H1 (cell line): ENCODE measurements around the gene GMPPA. TPM values are rescaled to one million over a fixed set of nuclear protein-coding genes. Genes with fewer than 3 reads are reported as not detected.
A peak's percentile ranks its signal among the peaks of the same experiment; 100 is the strongest.

ENCODE experiments used
- CTCF ChIA-PET: fragments of 300-600 bp; sonication (Branson Sonifier 250); formaldehyde crosslinking; loops from one replicate; lab custom pipeline; 2021; ENCODE audit not compliant: partially characterized antibody; lab: Charles Lee
- POLR2A ChIA-PET: fragments of 300-600 bp; sonication (Branson Sonifier 250); formaldehyde crosslinking; loops from one replicate; lab custom pipeline; 2021; ENCODE audit warnings: inconsistent platforms; ENCODE audit not compliant: partially characterized antibody; lab: Charles Lee
- DNase-seq, 2 experiments: peaks; one replicate each; pipeline versions ENCODE4 v3.0.0 to v3.0.0-alpha.2; 2010 to 2022; ENCODE audit warnings: low spot score in 2 of 2, low read depth in 1 of 2, mixed read lengths in 1 of 2
- FAIRE-seq: peaks from 2 replicates; lab custom pipeline; 2011; peaks lifted over from hg19 to GRCh38; lab: Jason Lieb, UNC
- H2AFZ ChIP-seq: 2 replicates; pipeline ENCODE4 v1.8.1; 2012; ENCODE audit warnings: low read length, inconsistent platforms
- H2AK5ac ChIP-seq: 2 replicates; pipeline ENCODE4 v1.6.1; 2013; ENCODE audit warnings: low read depth, low read length
- H2BK120ac ChIP-seq: replicated peaks from 2 replicates; pipeline ENCODE3; 2013; ENCODE audit warnings: low read depth, low read length, inconsistent platforms
- H2BK12ac ChIP-seq: 2 replicates; pipeline ENCODE4 v1.6.1; 2013; ENCODE audit warnings: low read depth, low read length
- H2BK15ac ChIP-seq: 2 replicates; pipeline ENCODE4 v1.6.1; 2013; ENCODE audit warnings: low read length
- H2BK20ac ChIP-seq: 2 replicates; pipeline ENCODE4 v1.6.1; 2013; ENCODE audit warnings: low read length
- H2BK5ac ChIP-seq: 2 replicates; pipeline ENCODE4 v1.6.1; 2013; ENCODE audit warnings: low read depth, low read length
- H3K14ac ChIP-seq: 2 replicates; pipeline ENCODE4 v1.6.1; 2013; ENCODE audit warnings: inconsistent platforms; ENCODE audit not compliant: insufficient read length
- H3K18ac ChIP-seq: 2 replicates; pipeline ENCODE4 v1.6.1; 2013; ENCODE audit warnings: low read length; ENCODE audit errors: extremely low read depth
- H3K23ac ChIP-seq: 2 replicates; pipeline ENCODE4 v1.6.1; 2013; ENCODE audit warnings: inconsistent platforms; ENCODE audit not compliant: insufficient read length
- H3K23me2 ChIP-seq: 2 replicates; pipeline ENCODE4 v1.6.1; 2013; ENCODE audit warnings: low read depth, low read length
- H3K27ac ChIP-seq: 2 replicates; pipeline ENCODE4 v1.6.1; 2011; ENCODE audit warnings: low read depth, low read length, inconsistent platforms
- H3K27me3 ChIP-seq, 4 experiments: replicated peaks in 1 of 4; 1 replicate in 1 of 4; 2 replicates in 3 of 4; pipeline versions ENCODE4 v1.6.1 to v1.8.1; 2011 to 2013; ENCODE audit warnings: low read length in 3 of 4, mild to moderate bottlenecking in 3 of 4, inconsistent platforms in 2 of 4, mixed read lengths in 2 of 4, moderate library complexity in 1 of 4; ENCODE audit not compliant: control insufficient read depth in 3 of 4, insufficient read depth in 3 of 4; ENCODE audit errors: extremely low read depth in 1 of 4
- H3K36me3 ChIP-seq, 4 experiments: 2 replicates each; pipeline versions ENCODE4 v1.6.1 to v1.8.1; 2011 to 2013; ENCODE audit warnings: mild to moderate bottlenecking in 4 of 4, low read length in 3 of 4, moderate library complexity in 2 of 4, control low read depth in 1 of 4, inconsistent platforms in 1 of 4; ENCODE audit not compliant: insufficient read depth in 4 of 4, control insufficient read depth in 2 of 4
- H3K4ac ChIP-seq: replicated peaks from 2 replicates; pipeline ENCODE3; 2013; ENCODE audit warnings: low read length, low read depth, mixed read lengths, inconsistent platforms; ENCODE audit not compliant: insufficient read length
- H3K4me1 ChIP-seq, 4 experiments: replicated peaks in 1 of 4; 1 replicate in 1 of 4; 2 replicates in 3 of 4; pipeline versions ENCODE4 v1.6.1 to v1.8.1; 2011 to 2013; ENCODE audit warnings: low read length in 3 of 4, inconsistent platforms in 2 of 4, mixed read lengths in 1 of 4; ENCODE audit not compliant: insufficient read depth in 4 of 4, control insufficient read depth in 3 of 4
- H3K4me2 ChIP-seq, 2 experiments: 2 replicates each; pipeline versions ENCODE4 v1.6.1 to v1.8.1; 2011 to 2013; ENCODE audit warnings: low read depth in 2 of 2, low read length in 2 of 2, control low read depth in 1 of 2, inconsistent platforms in 1 of 2, mild to moderate bottlenecking in 1 of 2; ENCODE audit not compliant: insufficient read depth in 1 of 2
- H3K4me3 ChIP-seq, 4 experiments: fragments of 200-600, 300-600 bp in 1 of 4; sonication (generic), shearing (Covaris generic), sonication (Bioruptor Twin) in 1 of 4; 2 replicates each; pipeline versions ENCODE4 v1.5.1 to v1.8.1; 2011 to 2016; ENCODE audit warnings: low read length in 4 of 4, low read depth in 3 of 4, control low read depth in 2 of 4, inconsistent platforms in 2 of 4, mild to moderate bottlenecking in 2 of 4, mixed read lengths in 1 of 4, moderate library complexity in 1 of 4; ENCODE audit not compliant: insufficient read depth in 2 of 4; ENCODE audit errors: extremely low read depth in 1 of 4
- H3K56ac ChIP-seq: replicated peaks from 2 replicates; pipeline ENCODE3; 2013; ENCODE audit warnings: low read depth, mild to moderate bottlenecking, mixed read lengths, low read length, inconsistent platforms; ENCODE audit not compliant: insufficient read length
- H3K79me1 ChIP-seq: 2 replicates; pipeline ENCODE4 v1.6.1; 2013; ENCODE audit warnings: low read depth, low read length, control low read depth
- H3K79me2 ChIP-seq, 2 experiments: 2 replicates each; pipeline versions ENCODE4 v1.6.1 to v1.8.1; 2012 to 2013; ENCODE audit warnings: low read length in 2 of 2, mild to moderate bottlenecking in 2 of 2, inconsistent platforms in 1 of 2; ENCODE audit not compliant: insufficient read depth in 2 of 2, control insufficient read depth in 1 of 2
- H3K9ac ChIP-seq, 4 experiments: replicated peaks in 1 of 4; 1 replicate in 1 of 4; 2 replicates in 3 of 4; pipeline versions ENCODE4 v1.6.1 to v1.8.1; 2011 to 2013; ENCODE audit warnings: low read depth in 3 of 4, low read length in 3 of 4, control low read depth in 2 of 4, mild to moderate bottlenecking in 2 of 4, moderate library complexity in 2 of 4, inconsistent platforms in 1 of 4; ENCODE audit errors: extremely low read depth in 1 of 4
- H3K9me3 ChIP-seq, 2 experiments: 2 replicates each; pipeline versions ENCODE4 v1.6.1 to v1.8.1; 2012 to 2013; ENCODE audit warnings: mild to moderate bottlenecking in 2 of 2, moderate library complexity in 2 of 2, control low read depth in 1 of 2, inconsistent platforms in 1 of 2, low read depth in 1 of 2, low read length in 1 of 2, mixed read lengths in 1 of 2; ENCODE audit not compliant: insufficient read depth in 2 of 2
- H4K20me1 ChIP-seq, 2 experiments: replicated peaks in 1 of 2; 2 replicates each; pipeline versions ENCODE3 to v1.8.1; 2011 to 2013; ENCODE audit warnings: inconsistent platforms in 2 of 2, low read length in 2 of 2, mild to moderate bottlenecking in 1 of 2; ENCODE audit not compliant: insufficient read depth in 2 of 2, control insufficient read depth in 1 of 2
- H4K5ac ChIP-seq: 2 replicates; pipeline ENCODE4 v1.6.1; 2013; ENCODE audit warnings: low read length, low read depth, mixed read lengths, inconsistent platforms; ENCODE audit not compliant: insufficient read length
- H4K8ac ChIP-seq: 2 replicates; pipeline ENCODE4 v1.8.0; 2013; ENCODE audit warnings: mild to moderate bottlenecking, moderate library complexity, low read length, inconsistent platforms; ENCODE audit not compliant: insufficient read depth; ENCODE audit errors: extremely low read depth
- H4K91ac ChIP-seq: replicated peaks from 2 replicates; pipeline ENCODE3; 2013; ENCODE audit warnings: low read length, mixed read lengths, inconsistent platforms; ENCODE audit not compliant: insufficient read length
- CEBPB ChIP-seq: IDR thresholded peaks from 2 replicates; pipeline ENCODE4 v1.6.1; 2012; ENCODE audit warnings: low read depth, low read length
- HDAC6 ChIP-seq: IDR thresholded peaks from one replicate; pipeline ENCODE4 v1.7.1; 2012; ENCODE audit warnings: low read depth, mild to moderate bottlenecking, inconsistent platforms, low read length, moderate library complexity
- NANOG ChIP-seq: IDR thresholded peaks from 2 replicates; pipeline ENCODE4 v1.6.1; 2011; ENCODE audit warnings: low read length, low read depth, mild to moderate bottlenecking, inconsistent platforms; ENCODE audit not compliant: insufficient read depth, poor library complexity, severe bottlenecking
- RAD21 ChIP-seq, 2 experiments: IDR thresholded peaks in 1 of 2; conservative IDR thresholded peaks in 1 of 2; 2 replicates each; pipeline ENCODE4 v1.6.1; 2011; ENCODE audit warnings: low read depth in 2 of 2, low read length in 2 of 2, improper control_type of control experiment in 1 of 2, inconsistent platforms in 1 of 2, mild to moderate bottlenecking in 1 of 2, moderate library complexity in 1 of 2
- RFX5 ChIP-seq: IDR thresholded peaks from 2 replicates; pipeline ENCODE4 v1.6.1; 2011; ENCODE audit warnings: low read depth, low read length, improper control_type of control experiment, borderline replicate concordance
- SIX5 ChIP-seq: IDR thresholded peaks from 2 replicates; pipeline ENCODE4 v1.6.1; 2011; ENCODE audit warnings: mild to moderate bottlenecking, low read depth, low read length
- SP2 ChIP-seq: IDR thresholded peaks from 2 replicates; pipeline ENCODE4 v1.6.1; 2012; ENCODE audit warnings: mild to moderate bottlenecking, low read length, inconsistent platforms
- SUZ12 ChIP-seq: fragments of 200-600 bp; sonication (generic); IDR thresholded peaks from 2 replicates; pipeline ENCODE4 v1.6.1; 2012; ENCODE audit warnings: mild to moderate bottlenecking, inconsistent platforms, low read length, moderate library complexity, mixed read lengths
- TBP ChIP-seq: IDR thresholded peaks from 2 replicates; pipeline ENCODE4 v1.6.1; 2011; ENCODE audit warnings: low read depth, low read length, improper control_type of control experiment
- TCF12 ChIP-seq: IDR thresholded peaks from 2 replicates; pipeline ENCODE4 v1.6.1; 2011; ENCODE audit warnings: low read depth, mild to moderate bottlenecking, low read length
- WGBS, 2 experiments: shearing (Covaris generic) in 1 of 2; methylation state at CpG; one replicate each; pipeline versions ENCODE4 v1.1.6 to v1.1.7; 2013 to 2015; ENCODE audit warnings: low lambda C conversion rate in 2 of 2, mixed read lengths in 2 of 2, inconsistent platforms in 1 of 2, low coverage in 1 of 2, missing lambda C conversion rate in 1 of 2; ENCODE audit not compliant: insufficient replicate concordance in 2 of 2, insufficient coverage in 1 of 2, insufficient read length in 1 of 2; ENCODE audit errors: extremely low coverage in 1 of 2, missing lambda C conversion rate in 1 of 2; 5-methylcytosine and 5-hydroxymethylcytosine counted together
- polyA plus RNA-seq, 7 experiments: library from polyadenylated mRNA; depleted of rRNA in 3 of 7; stranded (reverse) in 5 of 7; unstranded in 2 of 7; fragments of >200 nt in 5 of 7; fragments of 200-250 nt in 2 of 7; gene quantifications; 1 replicate in 5 of 7; 2 replicates in 1 of 7; 4 replicates in 1 of 7; pipeline versions ENCODE4 v1.2.1 to v1.2.3, GENCODE V29; 2011 to 2013; ENCODE audit warnings: missing spikeins in 2 of 7, mixed read lengths in 2 of 7
- total RNA-seq: library from RNA; stranded (reverse); fragmentation: NEBNext Ultra II Directional; extraction: Animal tissue kit (Norgen Biotek cat#: 25700); gene quantifications from 2 replicates; pipeline ENCODE4 v1.2.1, GENCODE V29; 2021
- TF ChIP-seq, protein P1 (sequence below), 3 experiments: IDR thresholded peaks; 1 replicate in 2 of 3; 2 replicates in 1 of 3; pipeline versions ENCODE4 v1.5.1 to v1.6.1; 2011; ENCODE audit warnings: low read length in 3 of 3, mild to moderate bottlenecking in 3 of 3, inconsistent platforms in 2 of 3, low read depth in 1 of 3, moderate library complexity in 1 of 3; ENCODE audit not compliant: insufficient read depth in 1 of 3; ENCODE audit errors: control extremely low read depth in 1 of 3

The GMPPA gene
- total and polyA plus RNA-seq, 2 of the 8 experiments (the other 6 are each of a cell fraction or from before 2014, with no cell fraction given) = 34.3 to 98.8 TPM

DNA sequence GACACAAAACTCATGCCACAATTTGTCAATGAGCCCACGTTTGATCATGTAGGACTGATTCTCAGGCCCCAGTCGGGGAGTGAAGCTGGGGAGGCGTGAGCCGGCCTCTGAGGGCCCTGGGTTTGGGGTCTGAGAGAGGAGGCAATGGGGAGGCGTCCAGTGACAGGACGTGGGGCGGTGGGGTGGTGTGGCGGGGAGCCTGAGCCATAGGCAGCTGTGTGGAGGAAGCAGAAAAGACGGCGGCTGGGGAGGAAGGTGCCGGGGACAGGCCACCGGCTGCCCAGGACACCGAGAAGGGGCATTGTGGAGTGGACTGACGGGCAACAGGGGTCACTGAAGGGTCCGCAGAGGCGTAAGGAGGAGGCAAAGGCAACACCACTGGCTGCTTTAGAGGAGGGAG is 37.7 kb downstream of the GMPPA start:
- 94% methylated on average over 8 of the region's 16 CpGs; no CpG with 5 or more reads in 1 of the 2 experiments for WGBS, 2 experiments
- H3K27me3 ChIP-seq = no peaks in the 10 kb centered on the region; a peak in 1 of 7 replicates
- peaks cover 3% of the 10 kb centered on the region; the same call in 1 of the 2 replicates for H3K23me2 ChIP-seq
- H2BK12ac ChIP-seq = 0 out of 2 replicates have a peak overlapping the region, but pooled peaks have one; percentile 75
- H3K23ac ChIP-seq = no peak overlapping the region
- peak overlapping the region; percentile 1; the same call in 1 of the 2 replicates for H2BK15ac ChIP-seq
- no peak overlapping the region for H3K56ac ChIP-seq
- H3K79me2 ChIP-seq = no peaks in the 10 kb centered on the region
- H4K91ac ChIP-seq = no peak overlapping the region
- H3K79me1 ChIP-seq = no peaks in the 10 kb centered on the region; the same call in 1 of the 2 replicates
- H4K20me1 ChIP-seq = peaks cover 4 to 7% of the 10 kb centered on the region in 2 experiments
- H2BK5ac ChIP-seq = no peak overlapping the region
- no peak overlapping the region for H3K4me2 ChIP-seq
- peaks cover 0 to 19% (median 12%) of the 10 kb centered on the region in 4 experiments; a peak in 6 of 7 replicates for H3K4me1 ChIP-seq
- no peak overlapping the region; the same call in 1 of the 2 replicates for H4K8ac ChIP-seq
- H2BK20ac ChIP-seq = no peak overlapping the region
- H2BK120ac ChIP-seq = no peak overlapping the region
- ChIA-PET POLR2A (interaction anchor here (1.0 to 1.6 kb wide), 3 partner anchors 30 to 71 kb away, joined by 3 read pairs; no protein-coding TSS in a partner anchor), CTCF (interaction anchor here (1.2 to 113.1 kb wide), 10 partner anchors 15 to 241 kb away, joined by 3 to 7248 read pairs (median 9); partner anchors contain the start of genes ASIC4, DES, GMPPA and SPEG)
- no peaks in the 10 kb centered on the region for H3K9me3 ChIP-seq
- no peak overlapping the region for H3K27ac ChIP-seq
- no peak overlapping the region for H2AFZ ChIP-seq
- H3K4me3 ChIP-seq = no peak overlapping the region
- H3K14ac ChIP-seq = no peak overlapping the region
- H3K4ac ChIP-seq = no peak overlapping the region
- DNase-seq = no peak
- H4K5ac ChIP-seq = no peak overlapping the region
- no peak overlapping the region for H2AK5ac ChIP-seq
- H3K9ac ChIP-seq = no peak overlapping the region
- 0 out of 2 replicates have a peak overlapping the region, but pooled peaks have one; percentile 6 for H3K18ac ChIP-seq
- no peak for FAIRE-seq
- peaks cover 4 to 22% (median 12%) of the 10 kb centered on the region in 4 experiments; a peak in 6 of 8 replicates for H3K36me3 ChIP-seq
- TF ChIP-seq, protein P1, sequence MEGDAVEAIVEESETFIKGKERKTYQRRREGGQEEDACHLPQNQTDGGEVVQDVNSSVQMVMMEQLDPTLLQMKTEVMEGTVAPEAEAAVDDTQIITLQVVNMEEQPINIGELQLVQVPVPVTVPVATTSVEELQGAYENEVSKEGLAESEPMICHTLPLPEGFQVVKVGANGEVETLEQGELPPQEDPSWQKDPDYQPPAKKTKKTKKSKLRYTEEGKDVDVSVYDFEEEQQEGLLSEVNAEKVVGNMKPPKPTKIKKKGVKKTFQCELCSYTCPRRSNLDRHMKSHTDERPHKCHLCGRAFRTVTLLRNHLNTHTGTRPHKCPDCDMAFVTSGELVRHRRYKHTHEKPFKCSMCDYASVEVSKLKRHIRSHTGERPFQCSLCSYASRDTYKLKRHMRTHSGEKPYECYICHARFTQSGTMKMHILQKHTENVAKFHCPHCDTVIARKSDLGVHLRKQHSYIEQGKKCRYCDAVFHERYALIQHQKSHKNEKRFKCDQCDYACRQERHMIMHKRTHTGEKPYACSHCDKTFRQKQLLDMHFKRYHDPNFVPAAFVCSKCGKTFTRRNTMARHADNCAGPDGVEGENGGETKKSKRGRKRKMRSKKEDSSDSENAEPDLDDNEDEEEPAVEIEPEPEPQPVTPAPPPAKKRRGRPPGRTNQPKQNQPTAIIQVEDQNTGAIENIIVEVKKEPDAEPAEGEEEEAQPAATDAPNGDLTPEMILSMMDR (IDR thresholded peaks at IDR 0.05; ENCODE audit: control extremely low read depth in 1 of 3, insufficient read depth in 1 of 3, low read depth in 1 of 3, low read length in 3 of 3) = no peak
- TF ChIP-seq RAD21 (IDR thresholded peaks at IDR 0.05 in 1 of 2, conservative IDR thresholded peaks at IDR 0.05 in 1 of 2; ENCODE audit: low read depth in 2 of 2, low read length in 2 of 2) (no peak), RFX5 (no peak), SIX5 (no peak), CEBPB (no peak), TCF12 (no peak), TBP (no peak), SP2 (no peak), SUZ12 (no peak), NANOG (no peak), HDAC6 (no peak)
